HepG2 (cell line): ENCODE data around the gene HS6ST1. TPM values are rescaled to one million over a fixed set of nuclear protein-coding genes. Genes with fewer than 3 reads are reported as not detected.

Source experiments
- DNMT3B ChIP-seq: conservative IDR thresholded peaks from 2 replicates; pipeline ENCODE4 v1.6.1; 2016; ENCODE audit warnings: missing biosample characterization, control low read depth
- HHEX ChIP-seq: IDR thresholded peaks from 2 replicates; pipeline ENCODE4 v1.6.1; 2016; ENCODE audit warnings: control low read depth
- KAT8 ChIP-seq: IDR thresholded peaks from 2 replicates; pipeline ENCODE4 v1.6.1; 2016; ENCODE audit warnings: missing genetic modification reagents, missing compliant biosample characterization
- MAFK ChIP-seq, 2 experiments: IDR thresholded peaks in 1 of 2; conservative IDR thresholded peaks in 1 of 2; 2 replicates each; pipeline ENCODE4 v1.6.1; 2011; ENCODE audit warnings: improper control_type of control experiment in 2 of 2, low read length in 2 of 2
- MAZ ChIP-seq, 2 experiments: sonication (generic) in 1 of 2; formaldehyde crosslinking in 1 of 2; IDR thresholded peaks; 2 replicates each; pipeline versions ENCODE4 v1.5.0 to v1.6.1; 2012 to 2020; ENCODE audit warnings: low read depth in 2 of 2, mild to moderate bottlenecking in 2 of 2, borderline replicate concordance in 1 of 2, improper control_type of control experiment in 1 of 2, low read length in 1 of 2, missing genetic modification reagents in 1 of 2, moderate library complexity in 1 of 2
- NFATC3 ChIP-seq: sonication (generic); formaldehyde crosslinking; IDR thresholded peaks from 2 replicates; pipeline ENCODE4 v1.5.1; 2020; ENCODE audit warnings: mild to moderate bottlenecking, missing genetic modification reagents
- NFRKB ChIP-seq: fragments of 450-650 bp; IDR thresholded peaks from 2 replicates; pipeline ENCODE4 v1.6.1; 2017
- SRSF1 ChIP-seq: fragments of 200-400 bp; formaldehyde crosslinking; optimal IDR thresholded peaks from 2 replicates; pipeline ENCODE3; 2017; ENCODE audit warnings: mild to moderate bottlenecking, low read depth, low read length, moderate library complexity
- ZNF205 ChIP-seq: IDR thresholded peaks from 2 replicates; pipeline ENCODE4 v1.6.1; 2018; ENCODE audit warnings: missing biosample characterization, missing genetic modification reagents
- ZNF354B ChIP-seq: sonication (generic); formaldehyde crosslinking; IDR thresholded peaks from 2 replicates; pipeline ENCODE4 v1.8.0; 2022; ENCODE audit warnings: mild to moderate bottlenecking, missing genetic modification reagents
- ZNF382 ChIP-seq: sonication (generic); formaldehyde crosslinking; IDR thresholded peaks from 2 replicates; pipeline ENCODE4 v1.5.0; 2020; ENCODE audit warnings: missing genetic modification reagents, mild to moderate bottlenecking, borderline replicate concordance
- ZNF501 ChIP-seq: sonication (generic); formaldehyde crosslinking; IDR thresholded peaks from 2 replicates; pipeline ENCODE4 v1.5.1; 2020; ENCODE audit warnings: mild to moderate bottlenecking, moderate library complexity, missing genetic modification reagents
- ZNF678 ChIP-seq: sonication (generic); formaldehyde crosslinking; IDR thresholded peaks from 2 replicates; pipeline ENCODE4 v1.4.0; 2020; ENCODE audit warnings: mild to moderate bottlenecking, missing genetic modification reagents
- ZNF850 ChIP-seq: sonication (generic); formaldehyde crosslinking; conservative IDR thresholded peaks from 2 replicates; pipeline ENCODE4 v1.9.0; 2021; ENCODE audit warnings: mild to moderate bottlenecking, missing genetic modification reagents
- polyA plus RNA-seq, 8 experiments: library from polyadenylated mRNA; depleted of rRNA in 3 of 8; stranded (reverse) in 7 of 8; unstranded in 1 of 8; fragments of >200 nt; fragmentation: Illumina TruSeq in 4 of 8; extraction: Trizol in 4 of 8; gene quantifications; 2 replicates each; pipeline versions ENCODE4 v1.2.1 to v1.2.3, GENCODE V29; 2011 to 2016; ENCODE audit warnings: low read depth in 4 of 8, missing spikeins in 1 of 8, mixed read lengths in 1 of 8; ENCODE audit not compliant: insufficient read depth in 1 of 8
- total RNA-seq, 5 experiments: library from RNA; depleted of rRNA; stranded (reverse); fragments of >200 nt; fragmentation: Illumina TruSeq; extraction: Trizol; gene quantifications; 2 replicates each; pipeline ENCODE4 v1.2.3, GENCODE V29; 2016; ENCODE audit warnings: low read depth in 1 of 5
- TF ChIP-seq, protein P1 (sequence below): sonication (generic); formaldehyde crosslinking; IDR thresholded peaks from 2 replicates; pipeline ENCODE4 v1.8.1; 2023; ENCODE audit warnings: missing genetic modification reagents, inconsistent platforms, borderline replicate concordance
- TF ChIP-seq, protein P2 (sequence below): sonication (generic); formaldehyde crosslinking; IDR thresholded peaks from 2 replicates; pipeline ENCODE4 v1.4.0; 2020; ENCODE audit warnings: mild to moderate bottlenecking, missing genetic modification reagents
- TF ChIP-seq, protein P3 (sequence below): sonication (generic); formaldehyde crosslinking; IDR thresholded peaks from 2 replicates; pipeline ENCODE4 v1.5.0; 2020; ENCODE audit warnings: missing genetic modification reagents
- TF ChIP-seq, protein P4 (sequence below): IDR thresholded peaks from 2 replicates; pipeline ENCODE4 v1.6.1; 2018; ENCODE audit warnings: missing genetic modification reagents
- TF ChIP-seq, protein P5 (sequence below): fragments of 450-650 bp; IDR thresholded peaks from 2 replicates; pipeline ENCODE4 v1.6.1; 2017; ENCODE audit warnings: mild to moderate bottlenecking

HS6ST1 gene
- total and polyA plus RNA-seq, 2 of the 13 experiments (the other 11 are each of a cell fraction or from before 2014, with no cell fraction given): 34.5 to 84.6 TPM

DNA sequence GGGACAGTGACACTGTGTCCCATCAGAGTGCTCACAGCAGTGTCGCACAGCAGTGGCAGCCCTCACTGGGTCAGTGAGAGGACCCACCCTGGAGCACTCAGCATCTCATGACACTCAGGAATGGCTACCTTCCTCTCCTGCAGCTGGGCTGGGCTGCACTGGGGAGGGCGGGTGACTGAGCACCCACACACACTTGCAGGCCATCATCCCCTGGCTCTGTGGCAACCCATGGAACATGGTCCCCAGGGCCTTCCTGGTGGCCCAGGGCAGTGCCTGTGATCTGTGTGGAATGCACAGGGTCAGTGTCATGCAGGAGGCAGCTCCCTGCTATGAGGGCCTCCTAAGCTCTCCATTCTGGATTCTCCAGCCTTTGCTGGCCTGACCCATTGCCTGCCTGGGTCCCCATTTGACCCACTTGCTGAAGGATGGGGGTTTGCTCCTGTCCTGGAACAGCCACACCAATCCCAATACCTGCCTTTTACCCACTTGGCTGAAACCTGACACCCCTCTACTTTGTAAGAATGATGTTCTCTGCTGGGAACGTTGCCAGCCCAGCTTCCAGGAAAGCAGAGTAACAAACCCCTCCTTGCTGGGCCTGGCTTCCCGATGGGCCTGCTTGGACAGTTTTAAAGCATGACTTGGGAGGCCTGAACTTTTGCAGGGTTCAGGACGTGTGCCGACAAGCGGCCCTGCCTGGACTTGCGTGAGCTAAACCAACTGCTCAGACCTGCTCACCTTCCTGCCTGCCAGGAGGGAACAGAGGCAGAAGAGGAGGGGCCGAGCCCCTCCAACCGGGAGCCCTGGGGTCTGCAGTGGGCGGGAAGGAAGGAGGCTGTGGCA, 13.7 kb downstream of the HS6ST1 start (continued):
- TF ChIP-seq NFRKB (no peak), DNMT3B (CRISPR knock-in tag) (no peak), ZNF205 (CRISPR knock-in tag) (no peak), HHEX (no peak), KAT8 (CRISPR knock-in tag) (0 out of 2 replicates have a peak, but pooled peaks have one; percentile 32), ZNF850 (CRISPR knock-in tag) (no peak), MAFK (conservative IDR thresholded peaks at IDR 0.05 in 1 of 2, IDR thresholded peaks at IDR 0.05 in 1 of 2; ENCODE audit: low read length in 2 of 2) (no peak), SRSF1 (no peak), ZNF382 (CRISPR knock-in tag) (no peak), NFATC3 (no peak), ZNF501 (CRISPR knock-in tag) (no peak), ZNF678 (CRISPR knock-in tag) (no peak), MAZ (IDR thresholded peaks at IDR 0.05; ENCODE audit: borderline replicate concordance, low read depth, low read length) (no peak), MAZ (CRISPR knock-in tag; IDR thresholded peaks at IDR 0.05; ENCODE audit: low read depth) (no peak), ZNF354B (no peak)
- TF ChIP-seq, protein P1, sequence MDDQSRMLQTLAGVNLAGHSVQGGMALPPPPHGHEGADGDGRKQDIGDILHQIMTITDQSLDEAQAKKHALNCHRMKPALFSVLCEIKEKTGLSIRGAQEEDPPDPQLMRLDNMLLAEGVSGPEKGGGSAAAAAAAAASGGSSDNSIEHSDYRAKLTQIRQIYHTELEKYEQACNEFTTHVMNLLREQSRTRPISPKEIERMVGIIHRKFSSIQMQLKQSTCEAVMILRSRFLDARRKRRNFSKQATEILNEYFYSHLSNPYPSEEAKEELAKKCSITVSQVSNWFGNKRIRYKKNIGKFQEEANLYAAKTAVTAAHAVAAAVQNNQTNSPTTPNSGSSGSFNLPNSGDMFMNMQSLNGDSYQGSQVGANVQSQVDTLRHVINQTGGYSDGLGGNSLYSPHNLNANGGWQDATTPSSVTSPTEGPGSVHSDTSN: no peak
- TF ChIP-seq, protein P2, sequence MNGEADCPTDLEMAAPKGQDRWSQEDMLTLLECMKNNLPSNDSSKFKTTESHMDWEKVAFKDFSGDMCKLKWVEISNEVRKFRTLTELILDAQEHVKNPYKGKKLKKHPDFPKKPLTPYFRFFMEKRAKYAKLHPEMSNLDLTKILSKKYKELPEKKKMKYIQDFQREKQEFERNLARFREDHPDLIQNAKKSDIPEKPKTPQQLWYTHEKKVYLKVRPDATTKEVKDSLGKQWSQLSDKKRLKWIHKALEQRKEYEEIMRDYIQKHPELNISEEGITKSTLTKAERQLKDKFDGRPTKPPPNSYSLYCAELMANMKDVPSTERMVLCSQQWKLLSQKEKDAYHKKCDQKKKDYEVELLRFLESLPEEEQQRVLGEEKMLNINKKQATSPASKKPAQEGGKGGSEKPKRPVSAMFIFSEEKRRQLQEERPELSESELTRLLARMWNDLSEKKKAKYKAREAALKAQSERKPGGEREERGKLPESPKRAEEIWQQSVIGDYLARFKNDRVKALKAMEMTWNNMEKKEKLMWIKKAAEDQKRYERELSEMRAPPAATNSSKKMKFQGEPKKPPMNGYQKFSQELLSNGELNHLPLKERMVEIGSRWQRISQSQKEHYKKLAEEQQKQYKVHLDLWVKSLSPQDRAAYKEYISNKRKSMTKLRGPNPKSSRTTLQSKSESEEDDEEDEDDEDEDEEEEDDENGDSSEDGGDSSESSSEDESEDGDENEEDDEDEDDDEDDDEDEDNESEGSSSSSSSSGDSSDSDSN (CRISPR knock-in tag): no peak
- TF ChIP-seq, protein P3, sequence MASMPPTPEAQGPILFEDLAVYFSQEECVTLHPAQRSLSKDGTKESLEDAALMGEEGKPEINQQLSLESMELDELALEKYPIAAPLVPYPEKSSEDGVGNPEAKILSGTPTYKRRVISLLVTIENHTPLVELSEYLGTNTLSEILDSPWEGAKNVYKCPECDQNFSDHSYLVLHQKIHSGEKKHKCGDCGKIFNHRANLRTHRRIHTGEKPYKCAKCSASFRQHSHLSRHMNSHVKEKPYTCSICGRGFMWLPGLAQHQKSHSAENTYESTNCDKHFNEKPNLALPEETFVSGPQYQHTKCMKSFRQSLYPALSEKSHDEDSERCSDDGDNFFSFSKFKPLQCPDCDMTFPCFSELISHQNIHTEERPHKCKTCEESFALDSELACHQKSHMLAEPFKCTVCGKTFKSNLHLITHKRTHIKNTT (CRISPR knock-in tag): no peak
- TF ChIP-seq, protein P4, sequence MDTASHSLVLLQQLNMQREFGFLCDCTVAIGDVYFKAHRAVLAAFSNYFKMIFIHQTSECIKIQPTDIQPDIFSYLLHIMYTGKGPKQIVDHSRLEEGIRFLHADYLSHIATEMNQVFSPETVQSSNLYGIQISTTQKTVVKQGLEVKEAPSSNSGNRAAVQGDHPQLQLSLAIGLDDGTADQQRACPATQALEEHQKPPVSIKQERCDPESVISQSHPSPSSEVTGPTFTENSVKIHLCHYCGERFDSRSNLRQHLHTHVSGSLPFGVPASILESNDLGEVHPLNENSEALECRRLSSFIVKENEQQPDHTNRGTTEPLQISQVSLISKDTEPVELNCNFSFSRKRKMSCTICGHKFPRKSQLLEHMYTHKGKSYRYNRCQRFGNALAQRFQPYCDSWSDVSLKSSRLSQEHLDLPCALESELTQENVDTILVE (CRISPR knock-in tag): peak; percentile 56; the same call in 1 of the 2 replicates
- TF ChIP-seq, protein P5, sequence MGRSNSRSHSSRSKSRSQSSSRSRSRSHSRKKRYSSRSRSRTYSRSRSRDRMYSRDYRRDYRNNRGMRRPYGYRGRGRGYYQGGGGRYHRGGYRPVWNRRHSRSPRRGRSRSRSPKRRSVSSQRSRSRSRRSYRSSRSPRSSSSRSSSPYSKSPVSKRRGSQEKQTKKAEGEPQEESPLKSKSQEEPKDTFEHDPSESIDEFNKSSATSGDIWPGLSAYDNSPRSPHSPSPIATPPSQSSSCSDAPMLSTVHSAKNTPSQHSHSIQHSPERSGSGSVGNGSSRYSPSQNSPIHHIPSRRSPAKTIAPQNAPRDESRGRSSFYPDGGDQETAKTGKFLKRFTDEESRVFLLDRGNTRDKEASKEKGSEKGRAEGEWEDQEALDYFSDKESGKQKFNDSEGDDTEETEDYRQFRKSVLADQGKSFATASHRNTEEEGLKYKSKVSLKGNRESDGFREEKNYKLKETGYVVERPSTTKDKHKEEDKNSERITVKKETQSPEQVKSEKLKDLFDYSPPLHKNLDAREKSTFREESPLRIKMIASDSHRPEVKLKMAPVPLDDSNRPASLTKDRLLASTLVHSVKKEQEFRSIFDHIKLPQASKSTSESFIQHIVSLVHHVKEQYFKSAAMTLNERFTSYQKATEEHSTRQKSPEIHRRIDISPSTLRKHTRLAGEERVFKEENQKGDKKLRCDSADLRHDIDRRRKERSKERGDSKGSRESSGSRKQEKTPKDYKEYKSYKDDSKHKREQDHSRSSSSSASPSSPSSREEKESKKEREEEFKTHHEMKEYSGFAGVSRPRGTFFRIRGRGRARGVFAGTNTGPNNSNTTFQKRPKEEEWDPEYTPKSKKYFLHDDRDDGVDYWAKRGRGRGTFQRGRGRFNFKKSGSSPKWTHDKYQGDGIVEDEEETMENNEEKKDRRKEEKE: no peak
